HG03432 (cell line): ENCODE measurements around the gene SAP30BP.

ENCODE experiments used
- ATAC-seq: cut with Tn5 transposase; IDR thresholded peaks from one replicate; pipeline ENCODE4 v1.9.1; 2021; ENCODE audit warnings: mild to moderate bottlenecking, moderate library complexity; ENCODE audit not compliant: unreplicated experiment

Gene SAP30BP

GRCh38 chr17:75707079-75707571, 40.0 kb downstream of the SAP30BP start:
- ATAC-seq: no peak

- no peak for ATAC-seq
Observed at GRCh38 chr17:75712446-75712845, 45.3 kb downstream of the SAP30BP start.

DNA sequence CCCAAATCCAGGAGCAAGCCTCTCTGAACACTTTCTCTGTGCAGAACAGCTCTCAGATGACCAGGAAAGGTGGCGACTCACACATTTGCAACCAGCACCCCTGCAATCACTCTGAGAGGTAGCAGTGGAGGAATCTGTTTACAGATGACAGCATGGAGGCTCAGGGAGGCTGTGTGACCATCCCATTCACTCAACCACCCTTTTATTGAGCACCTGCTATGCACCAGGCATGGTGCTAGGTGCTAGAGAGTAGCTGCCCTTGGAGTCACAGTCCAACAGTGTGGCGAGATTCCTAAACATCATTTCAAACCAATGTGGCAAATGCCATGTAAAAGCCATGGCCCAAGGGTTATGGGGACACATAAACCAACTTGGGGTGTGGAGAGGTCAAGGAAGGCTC, 52.6 kb downstream of the SAP30BP start:
- no peak for ATAC-seq

- no peak for ATAC-seq
Observed at GRCh38 chr17:75720656-75721462, 53.7 kb downstream of the SAP30BP start, which contains the start of gene ITGB4. Gene ITGB4, plus strand, starts transcription at chr17:75721459. Its CDS starts 3,245 bp downstream, at chr17:75724704.

DNA sequence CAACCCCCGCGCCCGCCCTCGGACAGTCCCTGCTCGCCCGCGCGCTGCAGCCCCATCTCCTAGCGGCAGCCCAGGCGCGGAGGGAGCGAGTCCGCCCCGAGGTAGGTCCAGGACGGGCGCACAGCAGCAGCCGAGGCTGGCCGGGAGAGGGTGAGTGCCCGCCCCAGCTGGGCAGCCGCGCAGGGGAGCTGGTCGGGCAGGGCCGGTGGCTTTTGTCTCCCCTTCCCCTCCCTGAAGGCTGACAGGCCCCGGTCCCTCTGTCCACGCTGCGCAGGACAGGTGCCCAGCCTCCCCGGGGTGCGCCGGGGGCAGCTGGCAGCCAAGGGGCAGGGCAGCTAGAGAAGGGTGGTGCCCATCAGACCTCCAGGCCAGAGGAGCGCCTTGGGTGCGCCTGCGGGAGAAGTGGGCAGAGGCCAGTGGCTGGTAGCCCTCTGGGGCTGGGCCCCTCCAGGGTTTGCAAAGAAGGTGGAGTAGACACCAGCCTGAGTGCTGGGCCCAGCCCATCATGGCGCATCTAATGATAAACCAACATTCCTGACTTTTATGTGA, 54.4 kb downstream of the SAP30BP start:
- ATAC-seq: no peak

DNA sequence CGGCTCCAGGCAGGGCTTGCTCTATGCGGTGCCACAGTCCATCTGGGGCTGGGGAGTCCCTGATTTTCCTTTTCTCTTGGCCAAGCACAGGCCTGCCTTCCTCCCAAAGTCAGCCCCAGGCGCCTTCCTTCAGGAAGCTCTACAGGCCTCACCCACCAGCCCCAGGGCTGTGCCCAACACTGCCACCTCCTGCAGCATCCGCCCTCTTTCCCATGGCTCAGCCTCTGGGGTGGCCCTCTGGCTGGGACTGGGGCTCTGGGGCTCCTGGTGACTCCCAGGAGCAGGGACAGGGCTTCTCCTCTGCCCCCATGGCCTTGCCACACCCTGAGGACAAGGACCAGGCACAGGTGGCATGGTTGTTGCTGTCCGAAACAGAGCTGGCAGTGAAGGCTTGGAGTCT, 54.9 kb downstream of the SAP30BP start:
- no peak for ATAC-seq

DNA sequence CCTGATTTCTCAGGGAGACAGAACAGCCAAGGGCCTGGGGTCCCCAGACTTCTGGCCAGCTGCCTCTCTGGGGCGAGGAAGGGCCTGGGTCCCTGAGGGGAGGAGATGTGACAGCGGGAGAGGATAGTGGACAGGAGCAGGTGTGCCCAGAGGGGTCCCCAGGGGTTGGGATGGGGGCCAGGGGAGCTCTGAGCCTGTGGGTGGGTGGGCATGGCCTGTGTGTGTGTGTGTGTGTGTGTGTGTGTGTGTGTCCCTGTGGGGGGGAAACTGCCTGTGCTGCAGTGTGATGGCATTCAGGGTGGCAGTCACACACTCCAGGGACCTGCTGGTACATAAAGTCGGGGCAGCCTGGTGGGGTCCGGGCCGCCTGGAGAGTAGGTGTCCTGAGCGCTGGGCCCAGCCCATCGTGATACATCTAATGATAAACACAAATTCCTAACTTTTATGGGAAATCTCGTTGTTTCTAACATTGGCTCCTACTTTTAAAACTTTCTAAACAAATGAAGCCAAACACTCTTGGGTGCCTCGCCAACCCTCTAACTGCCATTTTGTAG, 55.5 kb downstream of the SAP30BP start:
- no peak for ATAC-seq

DNA sequence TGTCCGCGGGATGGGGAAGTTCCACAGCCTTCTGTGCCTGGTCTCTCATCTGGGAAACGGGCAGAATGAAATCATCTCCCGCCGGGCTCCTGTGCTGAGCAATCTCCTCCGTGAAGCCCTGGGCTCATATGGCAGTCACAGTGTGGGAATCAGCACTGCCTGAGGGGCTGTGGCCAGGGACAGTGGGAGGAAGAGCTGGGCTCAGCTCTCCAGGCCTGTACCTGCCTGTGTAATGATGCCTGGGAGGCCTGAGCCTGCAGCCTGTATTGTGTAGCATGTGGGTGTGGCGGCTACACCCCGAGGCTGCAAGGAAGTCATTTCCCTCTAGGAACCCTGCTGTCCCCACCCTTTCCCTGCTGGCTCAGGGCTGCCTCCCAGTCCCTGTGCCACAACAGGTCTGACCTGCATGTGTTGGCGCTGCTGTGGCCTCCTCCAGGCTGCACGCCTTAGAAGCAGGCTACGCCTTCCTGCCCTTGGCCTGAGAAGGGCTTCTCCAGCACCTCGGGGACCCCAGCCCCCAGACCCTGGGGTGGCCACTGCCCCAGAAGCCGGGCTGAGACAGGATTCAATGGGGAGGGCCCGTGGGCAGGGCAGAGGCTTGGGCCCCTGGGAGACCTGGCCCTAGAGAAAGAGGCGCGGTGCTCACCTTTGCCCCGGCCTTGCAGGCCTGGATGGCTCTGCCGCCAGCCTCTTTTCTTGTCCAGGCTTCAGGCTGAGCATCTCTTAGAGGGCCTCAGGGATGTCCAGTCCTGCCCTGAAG, 56.2 kb downstream of the SAP30BP start:
- ATAC-seq: no peak

DNA sequence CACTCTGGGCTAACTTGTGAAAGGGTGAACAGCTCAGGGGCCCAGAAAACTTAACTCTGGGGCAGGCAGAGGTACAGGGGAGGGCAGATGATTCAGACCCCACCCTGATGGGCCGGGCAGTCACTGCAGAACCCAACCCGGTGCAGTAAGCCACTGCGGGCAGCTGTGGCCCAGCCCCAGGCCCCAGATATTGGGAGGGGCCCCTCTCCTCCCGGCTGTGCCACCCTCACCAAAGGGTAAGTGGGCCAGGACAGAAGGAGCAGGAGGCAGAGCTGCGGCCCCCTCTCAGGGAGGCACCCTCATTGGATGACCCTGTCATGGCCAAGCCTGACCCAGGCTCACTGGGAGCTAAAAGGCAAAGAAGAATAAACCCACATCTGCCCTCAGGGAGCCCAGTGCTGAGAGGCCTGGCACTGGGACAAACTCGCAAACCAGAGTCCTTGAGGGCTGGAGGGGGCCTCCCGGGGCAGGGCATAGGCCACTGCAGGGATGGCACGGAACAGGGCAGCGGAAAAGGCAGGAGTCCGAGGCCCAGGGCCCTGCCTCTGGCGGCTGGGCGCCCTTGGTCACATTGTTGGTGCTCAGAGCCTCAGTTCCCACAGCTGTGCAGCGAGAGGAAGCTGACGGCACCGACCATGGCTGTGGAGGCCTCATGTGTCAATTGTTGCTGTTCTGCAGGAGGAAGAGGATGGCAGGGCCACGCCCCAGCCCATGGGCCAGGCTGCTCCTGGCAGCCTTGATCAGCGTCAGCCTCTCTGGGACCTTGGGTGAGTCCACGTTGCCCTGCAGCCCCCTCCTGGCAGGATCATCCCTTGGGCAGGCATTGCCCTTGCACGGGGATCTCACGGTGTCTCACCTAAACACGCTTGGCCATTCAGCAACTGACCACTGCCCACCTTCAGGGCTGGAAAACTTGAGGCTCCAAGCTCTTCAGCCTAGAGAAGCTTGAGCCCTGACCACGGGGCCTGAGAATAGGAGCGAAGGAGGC, 57.2 kb downstream of the SAP30BP start:
- ATAC-seq: no peak

GRCh38 chr17:75725504-75725903, 58.4 kb downstream of the SAP30BP start:
- no peak for ATAC-seq

DNA sequence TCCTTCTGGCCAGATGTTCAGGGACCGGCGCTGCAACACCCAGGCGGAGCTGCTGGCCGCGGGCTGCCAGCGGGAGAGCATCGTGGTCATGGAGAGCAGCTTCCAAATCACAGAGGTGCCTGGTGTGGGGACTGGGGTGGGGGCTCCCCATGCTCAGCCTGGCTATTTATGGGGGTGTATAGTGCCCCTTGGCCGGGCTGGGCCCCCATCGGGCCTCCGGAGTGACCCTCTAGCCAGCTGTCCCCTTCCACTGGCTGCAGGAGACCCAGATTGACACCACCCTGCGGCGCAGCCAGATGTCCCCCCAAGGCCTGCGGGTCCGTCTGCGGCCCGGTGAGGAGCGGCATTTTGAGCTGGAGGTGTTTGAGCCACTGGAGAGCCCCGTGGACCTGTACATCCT, 60.3 kb downstream of the SAP30BP start:
- no peak for ATAC-seq

- ATAC-seq: no peak
Observed at GRCh38 chr17:75729351-75729750, 62.2 kb downstream of the SAP30BP start.

DNA sequence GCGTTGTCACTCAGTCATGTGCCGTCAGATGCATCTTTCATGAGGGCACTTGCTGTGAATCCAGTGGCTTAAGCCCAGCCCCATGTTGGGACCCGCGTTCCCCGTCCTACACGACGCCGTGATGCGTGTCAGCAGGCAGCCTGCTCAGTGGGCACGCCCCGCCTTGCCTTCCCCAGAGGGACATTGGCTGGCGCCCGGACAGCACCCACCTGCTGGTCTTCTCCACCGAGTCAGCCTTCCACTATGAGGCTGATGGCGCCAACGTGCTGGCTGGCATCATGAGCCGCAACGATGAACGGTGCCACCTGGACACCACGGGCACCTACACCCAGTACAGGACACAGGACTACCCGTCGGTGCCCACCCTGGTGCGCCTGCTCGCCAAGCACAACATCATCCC, 62.9 kb downstream of the SAP30BP start:
- ATAC-seq: no peak

GRCh38 chr17:75731086-75731715, 64.1 kb downstream of the SAP30BP start:
- ATAC-seq: no peak

GRCh38 chr17:75731716-75732498, 64.8 kb downstream of the SAP30BP start:
- ATAC-seq: no peak

DNA sequence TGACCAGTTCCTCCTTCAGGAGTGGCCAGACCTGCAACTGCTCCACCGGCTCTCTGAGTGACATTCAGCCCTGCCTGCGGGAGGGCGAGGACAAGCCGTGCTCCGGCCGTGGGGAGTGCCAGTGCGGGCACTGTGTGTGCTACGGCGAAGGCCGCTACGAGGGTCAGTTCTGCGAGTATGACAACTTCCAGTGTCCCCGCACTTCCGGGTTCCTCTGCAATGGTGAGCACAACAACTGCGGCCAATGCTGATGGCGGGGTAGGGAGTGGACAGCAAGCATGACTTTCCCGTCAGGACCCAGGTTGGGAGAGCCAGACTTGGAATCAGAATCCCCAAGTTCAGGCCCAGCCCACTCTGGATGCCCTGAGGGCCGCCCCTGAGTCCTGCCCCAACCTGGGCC, 66.3 kb downstream of the SAP30BP start:
- ATAC-seq: no peak

- no peak for ATAC-seq
Observed at GRCh38 chr17:75734674-75735294, 67.6 kb downstream of the SAP30BP start.

GRCh38 chr17:75736173-75736835, 69.2 kb downstream of the SAP30BP start:
- ATAC-seq: no peak
